Heart right ventricle (tissue), 16 donors: ENCODE results near the gene NPDC1. TPM values are rescaled to one million over a fixed set of nuclear protein-coding genes. Genes with fewer than 3 reads are reported as not detected.

Experiments used
- ATAC-seq, 8 donors: fragments of 200-7000 bp; cut with Tn5 transposase; one replicate each; pipeline ENCODE4 v1.9.1; 2020; ENCODE audit warnings: mild to moderate bottlenecking in 8 of 8, moderate library complexity in 8 of 8, moderate number of reproducible peaks in 1 of 8
- DNase-seq, 2 donors: peaks; one replicate each; pipeline ENCODE4 v3.0.0-alpha.2; 2020
- H3K27ac ChIP-seq, 10 donors: fragments of 200-600 bp; sonication (generic) in 2 of 10; one replicate each; pipeline versions ENCODE4 v1.5.0 to v1.8.0; 2020 to 2022; ENCODE audit warnings: mild to moderate bottlenecking in 3 of 10
- H3K27me3 ChIP-seq, 7 donors: fragments of 200-600 bp; one replicate each; pipeline ENCODE4 v1.8.0; 2021 to 2022; ENCODE audit warnings: mild to moderate bottlenecking in 2 of 7
- H3K36me3 ChIP-seq, 9 donors: fragments of 200-600 bp; sonication (generic) in 1 of 9; one replicate each; pipeline versions ENCODE4 v1.5.0 to v1.8.0; 2020 to 2022; ENCODE audit warnings: mild to moderate bottlenecking in 2 of 9
- H3K4me1 ChIP-seq, 9 donors: fragments of 200-600 bp; sonication (generic) in 1 of 9; one replicate each; pipeline versions ENCODE4 v1.5.0 to v1.8.0; 2020 to 2022; ENCODE audit warnings: mild to moderate bottlenecking in 4 of 9
- H3K4me3 ChIP-seq, 10 donors: fragments of 200-600 bp; sonication (generic) in 2 of 10; one replicate each; pipeline versions ENCODE4 v1.5.0 to v1.8.0; 2020 to 2022; ENCODE audit warnings: mild to moderate bottlenecking in 7 of 10, moderate library complexity in 2 of 10
- H3K9me3 ChIP-seq, 11 donors: fragments of 200-600 bp in 10 of 11; sonication (generic) in 2 of 11; one replicate each; pipeline versions ENCODE4 v1.5.0 to v1.8.0; 2013 to 2022; ENCODE audit warnings: mild to moderate bottlenecking in 2 of 11, control low read depth in 1 of 11, moderate library complexity in 1 of 11
- CTCF ChIP-seq, 9 donors: fragments of 200-600 bp; sonication (generic) in 2 of 9; IDR thresholded peaks; one replicate each; pipeline versions ENCODE4 v1.5.0 to v1.8.0; 2021 to 2022; ENCODE audit warnings: antibody characterized with exemption in 9 of 9, mild to moderate bottlenecking in 5 of 9, moderate library complexity in 1 of 9
- WGBS, 2 donors: extraction: QIAGEN DNeasy Blood & Tissue Kit; methylation state at CpG; one replicate each; pipeline ENCODE4 v1.1.7; 2013; ENCODE audit warnings: inconsistent platforms in 1 of 2; 5-methylcytosine and 5-hydroxymethylcytosine counted together
- intact Hi-C, 10 donors: fragments of 100-400 bp; cut with DNase I; formaldehyde crosslinking; loops; one replicate each; pipeline versions ENCODE4 v1.11.1 to v1.14.2; 2022
- polyA plus RNA-seq, 2 donors: library from polyadenylated mRNA; stranded (reverse); fragments of 200-250 nt; gene quantifications; one replicate each; pipeline ENCODE4 v1.2.3, GENCODE V29; 2013
- total RNA-seq, 10 donors: library from RNA; stranded (reverse); fragmentation: NEBNext Ultra II Directional in 3 of 10; extraction: Animal tissue kit (Norgen Biotek cat#: 25700) in 3 of 10; gene quantifications; one replicate each; pipeline versions ENCODE4 v1.2.1 to v1.2.4, GENCODE V29; 2021 to 2023
- donor health status: Arrhythmogenic right ventricular cardiomyopathy.
- donor health status: ischemic (EF 13 %, LVEDD 7.1; RV severe dilation, severe dysfunction).
- donor health status: healthy with polysubstance abuse.
- donor health status: DM: no; HTN: yes; CAD: no.
- donor health status: DM: no; HTN: no; CAD: no.
- donor health status: ischemic (EF 25% LVEDD 6.9; RV normal size, moderate dysfunction).
- donor health status: ischemic (EF 25% LVEDD 5.7; RV mildly dilated, moderate dysfunction).
- donor health status: healthy.
- donor health status: DM: yes; HTN: yes; CAD: no.
- donor health status: Ischemic cardiomyopathy.
- donor health status: ischemic (EF 35%, LVEDD 5.7; RV mildly dilated, moderate dysfunction).
- donor health status: nonischemic (EF 11% LVEDD 7.7; RV severe dilation, severe dysfunction).
- donor health status: DM: yes; HTN: yes; CAD: no.
- donor health status: PGD.
- donor health status: ischemic (EF 29% LVEDD 5.4; RV normal size, mild dysfunction).
- donor health status: nonischemic (EF 23%, LVEDD 6.1; RV moderate dilation, normal function).

The NPDC1 gene
- total and polyA plus RNA-seq, 12 donors = 29.1 to 153 (median 54.5) TPM

GRCh38 chr9:137076636-137077009, 30.6 kb upstream of the NPDC1 start:
- DNase-seq = no peak
- intact Hi-C loops = no loop called here
- peak overlapping the region in 9 of 10 donors; percentile 62 to 79 (median 72) for H3K4me3 ChIP-seq
- H3K27ac ChIP-seq = peak overlapping the region in 9 of 10 donors; percentile 12 to 82 (median 64)
- ATAC-seq = peak in 2 of 8 donors; percentile 2 to 16
- peaks cover 0 to 32% (median 18%) of the 10 kb centered on the region in 9 donors for H3K36me3 ChIP-seq
- H3K4me1 ChIP-seq = peaks cover 8 to 40% (median 14%) of the 10 kb centered on the region in 9 donors
- 65 to 68% methylated on average over 15 of the region's 15 CpGs for WGBS, 2 donors
- TF ChIP-seq CTCF (IDR thresholded peaks at IDR 0.05) = no peak
- H3K27me3 ChIP-seq = no peaks in the 10 kb centered on the region
- H3K9me3 ChIP-seq = no peaks in the 10 kb centered on the region

GRCh38 chr9:137075275-137075775, 29.3 kb upstream of the NPDC1 start:
- H3K9me3 ChIP-seq = no peaks in the 10 kb centered on the region
- TF ChIP-seq CTCF (IDR thresholded peaks at IDR 0.05) = no peak

GRCh38 chr9:137074657-137075274, 28.8 kb upstream of the NPDC1 start:
- intact Hi-C loops = no loop called here
- H3K9me3 ChIP-seq = no peaks in the 10 kb centered on the region
- ATAC-seq = no peak
- DNase-seq = no peak
- no peak overlapping the region for H3K4me3 ChIP-seq
- H3K4me1 ChIP-seq = peaks cover 15 to 51% (median 24%) of the 10 kb centered on the region in 9 donors
- peaks cover 0 to 14% (median 9%) of the 10 kb centered on the region in 9 donors for H3K36me3 ChIP-seq
- TF ChIP-seq CTCF (IDR thresholded peaks at IDR 0.05) = no peak
- 89 to 90% methylated on average over 12 of the region's 12 CpGs for WGBS, 2 donors
- H3K27me3 ChIP-seq = no peaks in the 10 kb centered on the region
- H3K27ac ChIP-seq = no peak overlapping the region

More at GRCh38 chr9:137075275-137075775, 29.3 kb upstream of the NPDC1 start:
- peaks cover 0 to 19% (median 12%) of the 10 kb centered on the region in 9 donors for H3K36me3 ChIP-seq
- no peak for ATAC-seq
- no peaks in the 10 kb centered on the region for H3K27me3 ChIP-seq
- 87 to 91% methylated on average over 12 of the region's 12 CpGs for WGBS, 2 donors
- no peak for DNase-seq
- H3K4me1 ChIP-seq = peaks cover 15 to 51% (median 24%) of the 10 kb centered on the region in 9 donors
- no peak overlapping the region for H3K4me3 ChIP-seq
- no peak overlapping the region for H3K27ac ChIP-seq
- intact Hi-C loops = no loop called here

GRCh38 chr9:137073992-137074399, 28.0 kb upstream of the NPDC1 start:
- ATAC-seq (no peak), DNase-seq (no peak)
- no peaks in the 10 kb centered on the region for H3K9me3 ChIP-seq
- H3K27me3 ChIP-seq = peaks cover 0 to 7% (median 6%) of the 10 kb centered on the region in 7 donors
- peaks cover 0 to 7% (median 3%) of the 10 kb centered on the region in 9 donors for H3K36me3 ChIP-seq
- TF ChIP-seq CTCF (IDR thresholded peaks at IDR 0.05) = no peak
- H3K4me1 ChIP-seq = peaks cover 15 to 57% (median 30%) of the 10 kb centered on the region in 9 donors
- intact Hi-C loops = no loop called here
- WGBS, 2 donors = 90 to 91% methylated on average over 8 of the region's 8 CpGs
- peak overlapping the region in 1 of 10 donors; percentile 21 for H3K27ac ChIP-seq
- H3K4me3 ChIP-seq = no peak overlapping the region
